Measurements from ENCODE around the gene PYROXD2. TPM values are rescaled to one million over a fixed set of nuclear protein-coding genes. Genes with fewer than 3 reads are reported as not detected.

The PYROXD2 gene
- total and polyA plus RNA-seq, 7 donors, result 0.60 to 11.9 (median 8.0) TPM

DNA sequence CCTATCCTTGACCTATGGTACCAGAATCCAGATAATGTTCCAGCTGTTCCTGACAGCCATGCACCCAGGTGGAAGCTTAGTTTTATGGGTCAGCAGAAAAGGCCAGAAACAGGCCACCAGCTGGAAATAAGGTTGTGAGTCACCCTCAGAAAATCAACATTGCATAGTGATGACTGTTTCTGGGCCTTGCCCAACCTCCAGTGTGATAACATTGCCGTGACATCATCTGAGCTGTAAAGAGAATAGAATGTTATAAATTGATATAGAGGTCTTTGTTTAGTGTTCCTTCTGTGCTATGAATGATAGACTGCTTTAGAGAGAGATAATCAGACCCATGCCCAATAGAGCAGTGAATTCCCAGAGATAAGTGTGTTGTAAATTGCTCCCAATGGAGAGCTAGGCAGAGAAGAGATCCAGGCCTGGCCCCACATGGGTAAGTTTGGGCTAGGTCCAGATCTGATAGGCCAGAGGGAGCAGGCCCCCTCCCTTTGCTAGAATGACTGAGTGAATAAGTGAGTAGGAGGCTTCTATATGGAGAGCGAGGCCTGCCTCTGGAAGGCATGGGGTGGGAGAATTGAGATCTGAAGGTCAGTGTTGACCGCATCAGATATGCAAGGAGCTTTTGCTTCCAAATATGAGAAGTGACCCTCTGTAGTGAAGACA, 46.0 kb upstream of the PYROXD2 start:
- DNase-seq, result peak; percentile 77
- H3K27ac ChIP-seq, result peak overlapping the region; percentile 33 to 71 (median 48)
- H3K4me1 ChIP-seq, result peaks cover 0 to 16% (median 10%) of the 10 kb centered on the region in 4 donors
- TF ChIP-seq POLR2AphosphoS5 (IDR thresholded peaks at IDR 0.05), result peak in 3 of 4 donors; percentile 60 to 72 (median 60)
- TF ChIP-seq, protein P1, sequence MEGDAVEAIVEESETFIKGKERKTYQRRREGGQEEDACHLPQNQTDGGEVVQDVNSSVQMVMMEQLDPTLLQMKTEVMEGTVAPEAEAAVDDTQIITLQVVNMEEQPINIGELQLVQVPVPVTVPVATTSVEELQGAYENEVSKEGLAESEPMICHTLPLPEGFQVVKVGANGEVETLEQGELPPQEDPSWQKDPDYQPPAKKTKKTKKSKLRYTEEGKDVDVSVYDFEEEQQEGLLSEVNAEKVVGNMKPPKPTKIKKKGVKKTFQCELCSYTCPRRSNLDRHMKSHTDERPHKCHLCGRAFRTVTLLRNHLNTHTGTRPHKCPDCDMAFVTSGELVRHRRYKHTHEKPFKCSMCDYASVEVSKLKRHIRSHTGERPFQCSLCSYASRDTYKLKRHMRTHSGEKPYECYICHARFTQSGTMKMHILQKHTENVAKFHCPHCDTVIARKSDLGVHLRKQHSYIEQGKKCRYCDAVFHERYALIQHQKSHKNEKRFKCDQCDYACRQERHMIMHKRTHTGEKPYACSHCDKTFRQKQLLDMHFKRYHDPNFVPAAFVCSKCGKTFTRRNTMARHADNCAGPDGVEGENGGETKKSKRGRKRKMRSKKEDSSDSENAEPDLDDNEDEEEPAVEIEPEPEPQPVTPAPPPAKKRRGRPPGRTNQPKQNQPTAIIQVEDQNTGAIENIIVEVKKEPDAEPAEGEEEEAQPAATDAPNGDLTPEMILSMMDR (IDR thresholded peaks at IDR 0.05), result no peak
- no peaks in the 10 kb centered on the region for H3K36me3 ChIP-seq
- intact Hi-C loops (cut with DNase I), result loop anchor here (10.0 kb wide), 1 partner anchor 584 kb away; no protein-coding TSS in a partner anchor
- 51 to 74% methylated on average over 3 of the region's 3 CpGs for WGBS, 2 donors
- no peaks in the 10 kb centered on the region for H3K9me3 ChIP-seq
- no peak overlapping the region for H3K4me3 ChIP-seq
- H3K27me3 ChIP-seq, result no peaks in the 10 kb centered on the region

DNA sequence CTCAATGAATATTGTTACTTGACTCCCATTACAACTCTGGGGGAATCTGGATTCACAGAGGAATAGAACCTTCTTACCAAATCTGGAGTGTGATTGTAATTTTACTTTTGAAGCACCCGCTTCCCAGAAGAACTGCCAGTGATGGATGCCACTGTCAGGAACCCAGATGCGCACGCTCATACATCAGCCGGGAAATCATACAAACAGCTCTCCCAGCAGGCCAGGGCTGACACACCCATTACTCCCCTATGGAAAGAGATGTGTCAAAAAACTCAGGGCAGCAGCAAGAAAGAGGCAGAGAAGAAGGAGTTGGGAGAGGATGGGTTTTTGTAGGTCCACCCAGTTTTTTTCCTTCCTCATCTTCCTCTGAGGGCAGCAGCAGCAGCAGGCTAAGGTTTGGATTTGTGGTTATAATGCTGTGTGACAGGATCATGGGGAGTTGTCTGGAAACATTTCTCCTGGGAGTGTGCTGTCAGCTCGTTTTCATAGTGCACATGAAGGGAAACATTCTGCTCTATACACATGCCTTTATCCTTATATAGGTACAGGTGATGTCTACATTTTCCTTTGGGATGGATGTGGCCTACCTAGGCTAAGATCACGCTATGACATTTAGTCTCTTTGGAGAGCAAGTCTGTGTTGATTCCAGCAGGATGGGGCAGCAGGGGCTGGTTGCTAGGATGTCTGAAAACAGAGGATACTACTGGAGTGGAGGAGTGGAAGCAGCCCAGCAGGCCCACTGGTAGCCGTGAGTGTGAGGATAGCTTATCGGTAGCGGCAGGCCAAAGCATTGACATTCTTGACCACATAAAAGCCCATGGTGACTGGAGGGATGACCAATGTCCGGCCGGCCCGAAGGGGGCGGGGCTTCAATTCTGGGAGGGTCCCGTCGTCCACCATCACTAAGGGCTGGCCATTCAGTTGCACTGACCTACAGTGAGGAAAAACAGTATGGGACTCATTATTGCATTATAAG, 44.1 kb upstream of the PYROXD2 start:
- Histone ChIP-seq H3K27me3 (no peaks in the 10 kb centered on the region), H3K4me3 (no peak overlapping the region), H3K4me1 (peaks cover 0 to 16% (median 10%) of the 10 kb centered on the region in 4 donors), H3K9me3 (no peaks in the 10 kb centered on the region), H3K36me3 (no peaks in the 10 kb centered on the region), H3K27ac (no peak overlapping the region)
- TF ChIP-seq EP300 (IDR thresholded peaks at IDR 0.05), result no peak
- no peak for TF ChIP-seq POLR2A (IDR thresholded peaks at IDR 0.05)
- no peak for TF ChIP-seq POLR2AphosphoS5 (IDR thresholded peaks at IDR 0.05)
- TF ChIP-seq, protein P1 (IDR thresholded peaks at IDR 0.05), result no peak
- WGBS, 2 donors, result 86 to 91% methylated on average over 15 of the region's 15 CpGs
- intact Hi-C loops (cut with DNase I), result no loop called here
- no peak for DNase-seq

DNA sequence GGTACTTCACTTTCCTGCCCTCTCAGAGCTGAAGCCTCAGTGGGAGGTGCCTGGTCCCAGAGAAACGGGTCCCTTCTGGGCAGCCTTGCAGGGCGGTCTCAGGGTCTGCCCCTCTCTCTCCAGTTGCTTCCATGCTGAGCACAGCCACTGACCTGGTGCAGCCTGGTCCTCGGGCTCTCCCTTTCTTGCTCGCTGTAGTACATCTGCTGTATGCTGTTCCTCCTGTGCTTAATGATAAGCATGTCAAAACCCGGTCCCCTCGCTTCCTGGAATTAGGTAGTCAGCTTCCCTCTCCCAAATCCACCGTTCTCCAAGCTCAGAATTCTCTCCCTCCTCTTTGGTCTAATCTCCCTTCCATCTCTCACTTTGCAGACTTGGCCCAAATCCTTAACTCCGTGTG, 42.7 kb upstream of the PYROXD2 start:
- no peak overlapping the region for H3K27ac ChIP-seq
- no peak for DNase-seq
- no peaks in the 10 kb centered on the region for H3K27me3 ChIP-seq
- no peaks in the 10 kb centered on the region for H3K36me3 ChIP-seq
- no peak overlapping the region for H3K4me3 ChIP-seq
- 43 to 73% methylated on average over 8 of the region's 8 CpGs for WGBS, 2 donors
- TF ChIP-seq, protein P1 (IDR thresholded peaks at IDR 0.05), result no peak
- TF ChIP-seq POLR2A (IDR thresholded peaks at IDR 0.05) (no peak), EP300 (IDR thresholded peaks at IDR 0.05) (no peak), POLR2AphosphoS5 (IDR thresholded peaks at IDR 0.05) (no peak)
- intact Hi-C loops (cut with DNase I), result no loop called here
- no peaks in the 10 kb centered on the region for H3K9me3 ChIP-seq
- peaks cover 0 to 16% (median 10%) of the 10 kb centered on the region in 4 donors for H3K4me1 ChIP-seq

DNA sequence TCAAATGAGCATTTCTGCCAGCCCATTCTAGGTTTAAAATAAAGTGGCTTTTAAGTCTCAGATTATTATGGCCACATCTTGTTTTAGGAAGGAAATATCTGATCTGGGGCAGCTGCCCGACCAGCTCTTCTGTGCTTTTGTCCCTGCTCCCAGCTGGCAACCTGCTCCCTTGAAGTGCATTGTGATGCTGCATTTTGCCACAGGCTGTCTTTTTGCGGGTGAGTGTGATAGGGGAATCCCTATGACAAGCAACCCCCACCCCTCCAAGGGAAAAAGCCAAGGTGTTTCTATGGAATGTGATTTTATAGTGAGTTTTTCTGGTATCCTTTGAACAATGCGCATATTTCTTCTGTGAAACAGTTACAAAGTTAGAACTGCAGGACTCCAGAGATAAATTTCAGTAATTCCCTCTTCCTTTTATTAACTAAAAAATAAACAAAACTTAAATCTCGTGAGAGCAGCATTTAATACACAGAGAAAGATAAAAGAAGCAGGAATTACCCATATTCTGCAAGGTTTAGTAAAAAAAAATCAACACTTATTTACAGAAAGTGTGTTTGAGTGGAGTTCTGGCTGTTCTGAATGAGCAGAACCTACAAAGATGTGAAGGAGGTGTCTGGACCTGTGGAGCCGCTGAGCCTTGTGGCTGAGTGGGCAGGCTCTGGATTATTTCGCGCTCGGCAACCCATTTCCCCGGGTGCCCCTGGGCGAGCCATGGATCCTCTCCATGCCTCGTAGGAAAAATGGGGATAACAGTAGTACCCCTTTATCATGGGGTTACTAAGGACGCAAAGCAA, 41.9 kb upstream of the PYROXD2 start:
- Histone ChIP-seq H3K4me3 (no peak overlapping the region), H3K27me3 (no peaks in the 10 kb centered on the region), H3K36me3 (no peaks in the 10 kb centered on the region), H3K9me3 (no peaks in the 10 kb centered on the region), H3K27ac (no peak overlapping the region), H3K4me1 (peaks cover 0 to 16% (median 10%) of the 10 kb centered on the region in 4 donors)
- no peak for DNase-seq
- WGBS, 2 donors, result 75 to 81% methylated on average over 12 of the region's 12 CpGs
- TF ChIP-seq POLR2AphosphoS5 (IDR thresholded peaks at IDR 0.05), result no peak
- TF ChIP-seq POLR2A (IDR thresholded peaks at IDR 0.05), result no peak
- no peak for TF ChIP-seq EP300 (IDR thresholded peaks at IDR 0.05)
- TF ChIP-seq, protein P1 (IDR thresholded peaks at IDR 0.05), result no peak
- intact Hi-C loops (cut with DNase I), result no loop called here
